ENCODE results near the gene MICOS13.
A peak's percentile ranks its signal among the peaks of the same experiment; 100 is the strongest.

Gene MICOS13

GRCh38 chr19:5686647-5687359 is 6.5 kb upstream of the MICOS13 start (continued):
- TF ChIP-seq ZNF707 (tag by site-specific recombination; IDR thresholded peaks at IDR 0.05) (no peak), ZNF350 (tag by site-specific recombination; IDR thresholded peaks at IDR 0.05) (no peak), BCL11B (tag by site-specific recombination; IDR thresholded peaks at IDR 0.05; ENCODE audit: low read depth) (peak; percentile 81; the same call in 1 of the 2 replicates), ZFP69B (tag by site-specific recombination; IDR thresholded peaks at IDR 0.05) (no peak), ZNF677 (tag by site-specific recombination; IDR thresholded peaks at IDR 0.05) (no peak), ZNF112 (tag by site-specific recombination; IDR thresholded peaks at IDR 0.05) (no peak), KLF8 (tag by site-specific recombination; IDR thresholded peaks at IDR 0.05) (peak; percentile 99), ZNF292 (tag by site-specific recombination; IDR thresholded peaks at IDR 0.05; ENCODE audit: borderline replicate concordance, low read depth) (no peak), ZNF792 (tag by site-specific recombination; IDR thresholded peaks at IDR 0.05) (no peak), ZNF514 (tag by site-specific recombination; IDR thresholded peaks at IDR 0.05) (no peak), ZNF121 (tag by site-specific recombination; IDR thresholded peaks at IDR 0.05) (no peak), ZNF23 (tag by site-specific recombination; IDR thresholded peaks at IDR 0.05; ENCODE audit: borderline replicate concordance) (no peak), ZNF610 (tag by site-specific recombination; IDR thresholded peaks at IDR 0.05; ENCODE audit: borderline replicate concordance) (no peak), ZNF138 (tag by site-specific recombination; IDR thresholded peaks at IDR 0.05; ENCODE audit: borderline replicate concordance) (no peak), HOXC10 (CRISPR knock-in tag; IDR thresholded peaks at IDR 0.05) (no peak), TCF7L2 (IDR thresholded peaks at IDR 0.05; ENCODE audit: borderline replicate concordance, low read depth, low read length) (no peak), ZNF266 (tag by site-specific recombination; IDR thresholded peaks at IDR 0.05; ENCODE audit: low read depth) (no peak), ZNF423 (tag by site-specific recombination; IDR thresholded peaks at IDR 0.05) (no peak), ZNF202 (tag by site-specific recombination; IDR thresholded peaks at IDR 0.05; ENCODE audit: borderline replicate concordance) (no peak), ZNF354C (tag by site-specific recombination; IDR thresholded peaks at IDR 0.05; ENCODE audit: borderline replicate concordance, low read depth) (no peak), HIC1 (tag by site-specific recombination; IDR thresholded peaks at IDR 0.05) (no peak; the same call in 1 of the 2 replicates), ZNF391 (tag by site-specific recombination; IDR thresholded peaks at IDR 0.05; ENCODE audit: borderline replicate concordance, low read depth) (no peak), ZSCAN16 (tag by site-specific recombination; IDR thresholded peaks at IDR 0.05) (no peak), ZNF133 (tag by site-specific recombination; IDR thresholded peaks at IDR 0.05) (no peak), ZNF146 (tag by site-specific recombination; IDR thresholded peaks at IDR 0.05) (no peak), KLF9 (tag by site-specific recombination; IDR thresholded peaks at IDR 0.05; ENCODE audit: low read depth) (peak; percentile 97), GLIS1 (tag by site-specific recombination; IDR thresholded peaks at IDR 0.05) (no peak), ZNF26 (tag by site-specific recombination; IDR thresholded peaks at IDR 0.05) (no peak), KLF17 (tag by site-specific recombination; IDR thresholded peaks at IDR 0.05) (no peak), ZNF221 (tag by site-specific recombination; IDR thresholded peaks at IDR 0.05; ENCODE audit: borderline replicate concordance) (peak; percentile 22; the same call in 1 of the 2 replicates), ZBTB17 (tag by site-specific recombination; IDR thresholded peaks at IDR 0.05) (no peak), SP7 (tag by site-specific recombination; IDR thresholded peaks at IDR 0.05) (peak; percentile 73), ZNF19 (tag by site-specific recombination; IDR thresholded peaks at IDR 0.05; ENCODE audit: low read depth) (no peak), ELK4 (IDR thresholded peaks at IDR 0.05; ENCODE audit: borderline replicate concordance, low read depth, low read length) (no peak), ZBTB8A (tag by site-specific recombination; IDR thresholded peaks at IDR 0.05) (0 out of 2 replicates have a peak, but pooled peaks have one; percentile 23), SCRT2 (tag by site-specific recombination; IDR thresholded peaks at IDR 0.05) (peak; percentile 29), ZNF510 (tag by site-specific recombination; IDR thresholded peaks at IDR 0.05; ENCODE audit: insufficient replicate concordance) (no peak)

Data from HEK293 (cell line).